OCI-LY7 (cell line): ENCODE data around the gene LMO2. TPM values are rescaled to one million over a fixed set of nuclear protein-coding genes. Genes with fewer than 3 reads are reported as not detected.

Source experiments
- BruUV-seq: library from RNA; stranded (reverse); fragments of 400-500 nt; replicated peaks from 2 replicates; lab custom pipeline; 2021; lab: Mats Ljungman, UMichigan
- CTCF ChIA-PET: fragments of 300-600 bp; sonication (Branson Sonifier 250); formaldehyde crosslinking; loops from one replicate; lab custom pipeline; 2022; ENCODE audit warnings: antibody characterized with exemption; ENCODE audit not compliant: unreplicated experiment; lab: Charles Lee
- POLR2A ChIA-PET: fragments of 300-600 bp; sonication (Branson Sonifier 250); formaldehyde crosslinking; loops from one replicate; lab custom pipeline; 2022; ENCODE audit warnings: antibody characterized with exemption; lab: Charles Lee
- DNase-seq: peaks from one replicate; pipeline ENCODE4 v3.0.0-alpha.2; 2015; ENCODE audit warnings: low spot score
- H2AFZ ChIP-seq: fragments of 200-600 bp; sonication (generic), shearing (Covaris generic); 2 replicates; pipeline ENCODE4 v1.6.1; 2014; ENCODE audit warnings: mild to moderate bottlenecking, antibody characterized with exemption, low read length, moderate library complexity
- H3K27ac ChIP-seq: fragments of 200-600 bp; sonication (generic); 2 replicates; pipeline ENCODE4 v1.5.1; 2014; ENCODE audit warnings: mixed run types, low read depth, mild to moderate bottlenecking, moderate library complexity, low read length, inconsistent platforms; ENCODE audit not compliant: poor library complexity, severe bottlenecking
- H3K36me3 ChIP-seq: fragments of 200-600 bp; sonication (generic); 2 replicates; pipeline ENCODE4 v1.6.1; 2014; ENCODE audit warnings: mild to moderate bottlenecking, antibody characterized with exemption, low read length, moderate library complexity, mixed read lengths; ENCODE audit not compliant: insufficient read depth
- H3K4me1 ChIP-seq: fragments of 200-600 bp; sonication (generic); 2 replicates; pipeline ENCODE4 v1.5.1; 2014; ENCODE audit warnings: mild to moderate bottlenecking, low read length; ENCODE audit not compliant: insufficient read depth, poor library complexity, severe bottlenecking
- H3K4me2 ChIP-seq: fragments of 200-600 bp; sonication (generic); 2 replicates; pipeline ENCODE4 v1.6.1; 2014; ENCODE audit warnings: mild to moderate bottlenecking, low read length
- H3K4me3 ChIP-seq: fragments of 200-600 bp; sonication (generic); 2 replicates; pipeline ENCODE4 v1.5.1; 2014; ENCODE audit warnings: mild to moderate bottlenecking, low read depth, low read length; ENCODE audit not compliant: poor library complexity, severe bottlenecking
- H3K79me2 ChIP-seq: fragments of 200-600 bp; sonication (generic); 2 replicates; pipeline ENCODE4 v1.6.1; 2016; ENCODE audit warnings: low read depth, mild to moderate bottlenecking, low read length, moderate library complexity, mixed read lengths; ENCODE audit not compliant: insufficient read depth
- H3K9me2 ChIP-seq: fragments of 200-600 bp; sonication (generic); 2 replicates; pipeline ENCODE4 v1.6.1; 2016; ENCODE audit warnings: mild to moderate bottlenecking, low read length, mixed read lengths; ENCODE audit not compliant: insufficient read depth
- H3K9me3 ChIP-seq: fragments of 200-600 bp; sonication (generic); 2 replicates; pipeline ENCODE4 v1.6.1; 2014; ENCODE audit warnings: mild to moderate bottlenecking, mixed run types, low read length, mixed read lengths
- H4K20me1 ChIP-seq: fragments of 200-600 bp; sonication (generic); 2 replicates; pipeline ENCODE4 v1.6.1; 2014; ENCODE audit warnings: mild to moderate bottlenecking, antibody characterized with exemption, low read length, moderate library complexity, mixed read lengths; ENCODE audit not compliant: insufficient read depth
- CTCF ChIP-seq: fragments of 200-600 bp; sonication (generic); conservative IDR thresholded peaks from 2 replicates; pipeline ENCODE4 v1.5.1; 2014; ENCODE audit warnings: mild to moderate bottlenecking, antibody characterized with exemption, low read length, moderate library complexity, mixed read lengths
- EZH2phosphoT487 ChIP-seq: fragments of 200-600 bp; sonication (generic); IDR thresholded peaks from 2 replicates; pipeline ENCODE4 v1.6.1; 2018; ENCODE audit warnings: low read depth, borderline replicate concordance, mild to moderate bottlenecking, mixed run types, antibody characterized with exemption, low read length, moderate library complexity, mixed read lengths
- intact Hi-C: fragments of 100-400 bp; cut with micrococcal nuclease; formaldehyde crosslinking; loops from one replicate; pipeline ENCODE4 v1.10.0; 2022; ENCODE audit not compliant: unreplicated experiment
- total RNA-seq, 2 experiments: library from RNA; depleted of rRNA in 1 of 2; stranded (reverse); fragments of >200 nt in 1 of 2; shearing (Covaris generic) in 1 of 2; gene quantifications; 2 replicates each; pipeline ENCODE4 v1.2.3, GENCODE V29; 2014 to 2022

LMO2 gene
- total RNA-seq, 2 experiments from 2014 or later: 0.89 TPM; not detected in 1

GRCh38 chr11:33857933-33858371, 33.9 kb downstream of the LMO2 start:
- ChIA-PET POLR2A (interaction anchor here (0.6 to 0.7 kb wide), 4 partner anchors 10 to 278 kb away, joined by 3 read pairs; no protein-coding TSS in a partner anchor), CTCF (no interaction called here)
- Histone ChIP-seq H2AFZ (no peak overlapping the region), H3K27ac (no peak overlapping the region), H3K36me3 (no peaks in the 10 kb centered on the region), H3K4me3 (no peak overlapping the region), H3K79me2 (no peaks in the 10 kb centered on the region), H4K20me1 (no peaks in the 10 kb centered on the region), H3K9me2 (no peaks in the 10 kb centered on the region), H3K9me3 (no peaks in the 10 kb centered on the region), H3K4me1 (no peaks in the 10 kb centered on the region), H3K4me2 (no peak overlapping the region)
- no TSS peak for BruUV-seq
- peak; percentile 72 for DNase-seq
- TF ChIP-seq EZH2phosphoT487 (no peak), CTCF (peak; percentile 99)
- intact Hi-C loops: loop anchor here (1.0 to 2.0 kb wide), 3 partner anchors 113 to 501 kb away; partner anchors contain the start of gene ABTB2

DNA sequence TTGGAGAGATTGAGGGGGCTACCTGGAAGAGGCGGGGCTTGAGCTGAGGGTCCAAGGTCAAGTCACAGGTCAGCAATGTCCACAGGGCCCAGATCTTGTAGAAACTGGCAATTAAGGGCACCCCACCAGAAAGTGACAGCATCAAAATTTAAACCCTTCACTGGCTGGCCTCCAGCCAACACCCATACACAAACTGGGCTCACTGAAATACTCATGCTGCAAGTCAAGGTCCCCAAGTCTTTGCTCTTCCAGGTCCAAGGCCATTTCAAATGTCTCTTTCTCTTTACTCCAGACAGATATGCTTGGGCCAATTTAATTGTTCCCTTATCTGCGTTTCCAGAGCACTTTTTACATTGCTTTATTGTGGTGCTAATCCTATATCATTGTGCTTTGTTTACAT, 36.4 kb downstream of the LMO2 start:
- no peak overlapping the region for H3K4me2 ChIP-seq
- CTCF ChIA-PET: no interaction called here
- no peak for DNase-seq
- no peaks in the 10 kb centered on the region for H3K9me3 ChIP-seq
- H3K4me3 ChIP-seq: no peak overlapping the region
- H3K36me3 ChIP-seq: no peaks in the 10 kb centered on the region
- H2AFZ ChIP-seq: no peak overlapping the region
- H3K79me2 ChIP-seq: no peaks in the 10 kb centered on the region
- no peaks in the 10 kb centered on the region for H3K4me1 ChIP-seq
- intact Hi-C loops: no loop called here
- TF ChIP-seq CTCF: no peak
- no peak overlapping the region for H3K27ac ChIP-seq
- POLR2A ChIA-PET: no interaction called here
- H4K20me1 ChIP-seq: no peaks in the 10 kb centered on the region
- no TSS peak for BruUV-seq
- no peaks in the 10 kb centered on the region for H3K9me2 ChIP-seq

DNA sequence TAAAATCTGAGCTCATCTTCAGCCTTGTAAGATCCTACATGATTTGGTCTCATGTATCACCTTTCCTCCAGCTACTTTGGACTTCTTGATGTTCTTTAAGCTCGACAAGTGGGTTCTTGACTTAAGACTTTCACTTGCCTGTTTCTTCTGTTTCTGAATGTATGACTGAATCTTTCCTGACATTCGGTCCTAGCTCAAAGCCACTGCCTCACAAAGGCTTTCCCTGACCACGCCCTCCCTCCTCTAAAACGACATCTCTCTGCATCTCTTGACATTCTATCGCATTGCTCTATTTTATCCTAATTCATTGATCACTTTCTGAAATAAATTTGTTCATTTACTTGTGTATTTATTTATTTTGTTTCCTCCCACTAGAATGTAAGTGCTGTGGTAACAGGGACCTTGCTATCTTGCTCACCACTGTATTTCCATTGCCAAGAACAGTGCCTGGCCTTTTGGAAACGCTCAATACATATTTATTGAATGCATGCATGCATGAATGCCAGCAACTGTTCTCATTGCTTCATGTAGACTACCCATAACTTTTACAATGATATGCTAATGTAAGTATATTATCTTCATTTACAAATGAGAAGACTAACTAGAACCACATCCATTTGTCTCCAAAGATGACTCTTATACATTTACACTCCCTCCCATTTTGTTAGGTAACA, 43.0 kb downstream of the LMO2 start:
- CTCF ChIA-PET: no interaction called here
- intact Hi-C loops: no loop called here

More for the DNA sequence above, 43.0 kb downstream of the LMO2 start:
- no peak overlapping the region for H2AFZ ChIP-seq
- H3K9me3 ChIP-seq: no peaks in the 10 kb centered on the region
- H3K36me3 ChIP-seq: no peaks in the 10 kb centered on the region
- H3K4me2 ChIP-seq: no peak overlapping the region
- no peak for DNase-seq
- no peak overlapping the region for H3K27ac ChIP-seq
- no peak overlapping the region for H3K4me3 ChIP-seq
- POLR2A ChIA-PET: interaction anchor here (0.5 to 0.6 kb wide), 2 partner anchors 12 to 139 kb away, joined by 3 read pairs; no protein-coding TSS in a partner anchor
- no peaks in the 10 kb centered on the region for H4K20me1 ChIP-seq
- H3K9me2 ChIP-seq: no peaks in the 10 kb centered on the region
- no peaks in the 10 kb centered on the region for H3K4me1 ChIP-seq
- no peaks in the 10 kb centered on the region for H3K79me2 ChIP-seq
- no peak for TF ChIP-seq CTCF
- TF ChIP-seq EZH2phosphoT487: no peak
- no TSS peak for BruUV-seq
